HPDE6-E6E7 (cell line): ENCODE data around the gene IP6K3.
A peak's percentile ranks its signal among the peaks of the same experiment; 100 is the strongest.

ENCODE experiments used
- DNase-seq: peaks from one replicate; pipeline ENCODE4 v3.0.0; 2011; ENCODE audit warnings: missing footprints; ENCODE audit errors: extremely low spot score

The IP6K3 gene

DNA sequence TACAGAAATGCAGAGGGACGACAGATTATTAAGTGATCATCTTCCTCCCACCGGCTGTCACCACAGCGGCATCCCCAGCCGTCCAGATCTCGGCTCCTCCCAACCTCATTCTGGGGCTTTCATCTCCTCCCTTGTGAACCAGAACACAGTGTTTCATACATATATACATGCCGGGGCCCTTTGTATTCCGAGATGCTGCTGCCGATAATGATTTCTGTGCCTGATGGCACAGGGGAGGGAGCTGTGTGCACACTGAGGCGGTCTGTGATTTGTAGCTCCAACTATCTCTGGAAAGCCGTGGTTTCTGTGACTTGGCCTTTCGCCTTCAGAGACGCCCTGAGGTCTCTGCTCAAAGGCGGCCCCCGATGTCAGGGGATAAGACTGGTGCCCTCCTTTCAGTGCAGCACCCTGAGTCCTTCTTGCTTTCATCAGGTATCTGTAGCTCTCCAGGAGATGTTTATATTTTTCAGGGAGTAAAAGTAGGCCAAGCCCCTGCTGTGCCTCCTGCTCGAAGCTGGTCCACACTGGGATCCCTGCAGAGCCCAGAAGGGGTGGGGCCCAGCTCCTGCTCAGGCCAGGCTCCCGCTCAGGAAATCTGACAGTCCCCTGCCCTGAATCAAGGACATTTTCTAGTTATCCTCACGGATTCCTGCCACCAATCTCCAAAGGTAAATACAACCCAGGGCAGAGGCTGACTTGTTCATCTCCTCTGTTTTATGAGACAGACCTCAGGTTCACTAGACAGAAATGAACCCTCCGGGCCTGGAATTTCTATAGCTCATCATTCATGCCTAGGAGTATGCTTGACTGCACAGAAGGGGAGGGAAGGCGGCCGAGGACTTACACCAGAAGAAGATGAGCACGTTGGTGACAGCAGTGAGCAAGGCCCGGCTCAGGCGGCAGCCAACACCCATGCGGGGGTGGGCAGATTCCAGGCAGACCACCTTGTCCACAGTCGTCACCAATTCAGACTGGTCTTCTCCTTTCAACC lies 31.0 kb upstream of the IP6K3 start:
- no peak for DNase-seq

DNA sequence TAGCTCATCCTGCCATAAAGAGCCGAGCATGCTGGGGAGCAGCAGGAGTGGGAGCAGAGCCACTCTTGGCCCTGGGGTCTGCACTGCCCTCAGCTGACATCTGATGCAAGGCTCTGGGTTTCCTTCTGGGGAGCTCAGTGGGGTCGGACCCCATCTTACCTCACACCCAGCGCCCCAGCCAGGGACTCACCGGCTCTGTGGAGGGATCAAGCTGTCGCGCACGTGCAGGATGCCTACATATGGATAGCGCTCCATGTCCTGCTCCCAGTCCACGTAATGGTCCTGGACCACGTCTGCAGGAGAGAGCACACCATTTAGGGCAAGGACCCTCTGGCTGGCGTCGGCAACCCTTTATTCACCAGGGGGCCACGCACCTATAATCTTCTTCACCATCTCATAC lies 30.1 kb upstream of the IP6K3 start:
- DNase-seq = no peak

GRCh38 chr6:33776186-33776585 lies 29.5 kb upstream of the IP6K3 start:
- no peak for DNase-seq

DNA sequence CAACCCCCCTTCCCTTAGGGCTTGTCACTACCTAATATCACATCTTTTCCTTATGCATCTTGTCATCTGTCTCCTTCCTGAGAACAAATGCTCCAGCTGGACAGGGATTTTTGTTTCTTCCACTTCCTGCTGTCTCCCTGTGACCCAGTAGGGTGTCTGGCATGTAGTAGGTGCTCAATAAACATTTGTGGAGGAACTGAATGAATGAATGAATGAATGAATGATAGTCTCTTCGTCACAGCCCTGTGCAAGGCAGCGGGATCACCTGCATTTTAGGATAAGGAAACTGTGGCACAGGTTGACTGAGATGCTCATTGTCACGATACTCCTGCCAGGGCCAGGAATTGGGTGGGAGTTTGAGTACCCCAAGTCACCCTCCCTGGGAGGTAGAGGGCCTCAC lies 28.1 kb upstream of the IP6K3 start:
- DNase-seq = no peak

DNA sequence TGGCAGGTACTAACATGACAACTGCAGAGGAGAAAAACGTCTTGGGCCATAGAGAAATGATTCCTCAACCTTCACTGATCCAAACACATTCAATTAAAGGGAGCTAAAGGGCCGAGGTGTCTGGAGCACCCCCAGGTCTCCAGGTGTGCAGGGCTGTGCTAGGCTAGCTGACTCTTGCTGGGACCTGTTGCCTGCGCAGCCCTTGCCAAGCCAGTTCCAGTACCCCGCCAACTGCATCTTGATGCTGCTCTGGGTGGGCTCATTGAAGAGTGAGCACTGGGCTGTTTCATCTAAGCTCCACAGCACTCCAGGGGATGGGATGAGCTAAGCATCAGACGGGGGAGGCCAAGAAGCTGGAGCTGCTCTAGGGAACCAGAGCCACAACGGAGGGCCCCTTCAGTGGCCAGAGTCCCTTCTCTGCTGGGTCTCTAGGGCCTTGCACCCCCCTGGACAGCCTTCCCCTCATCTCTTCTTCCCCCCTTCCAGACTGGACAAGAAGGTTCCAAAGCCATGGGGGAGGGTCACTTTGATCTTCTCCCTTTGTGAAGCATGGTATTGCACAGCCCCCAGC lies 26.3 kb upstream of the IP6K3 start:
- DNase-seq = peak; percentile 13

- peak; percentile 37 for DNase-seq
These were observed 25.6 kb upstream of the IP6K3 start for GRCh38 chr6:33772082-33772830.

GRCh38 chr6:33771146-33772081 lies 24.7 kb upstream of the IP6K3 start:
- DNase-seq = peak; percentile 69

DNA sequence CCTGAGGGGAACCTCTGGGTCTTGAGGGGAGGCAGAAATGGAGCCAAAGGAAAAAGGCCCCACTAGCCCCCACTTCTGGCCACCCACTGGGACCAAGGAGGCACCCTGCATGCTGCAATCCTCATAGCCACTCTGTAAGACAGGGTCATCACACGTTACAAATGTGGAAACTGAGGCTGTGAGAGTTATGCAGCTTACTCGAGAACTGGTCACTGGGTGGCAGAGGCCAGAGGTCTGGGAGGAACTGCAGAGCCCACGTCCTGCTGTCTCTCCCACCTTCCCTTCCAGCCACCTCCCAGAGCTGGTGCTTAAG lies 24.1 kb upstream of the IP6K3 start:
- no peak for DNase-seq

DNA sequence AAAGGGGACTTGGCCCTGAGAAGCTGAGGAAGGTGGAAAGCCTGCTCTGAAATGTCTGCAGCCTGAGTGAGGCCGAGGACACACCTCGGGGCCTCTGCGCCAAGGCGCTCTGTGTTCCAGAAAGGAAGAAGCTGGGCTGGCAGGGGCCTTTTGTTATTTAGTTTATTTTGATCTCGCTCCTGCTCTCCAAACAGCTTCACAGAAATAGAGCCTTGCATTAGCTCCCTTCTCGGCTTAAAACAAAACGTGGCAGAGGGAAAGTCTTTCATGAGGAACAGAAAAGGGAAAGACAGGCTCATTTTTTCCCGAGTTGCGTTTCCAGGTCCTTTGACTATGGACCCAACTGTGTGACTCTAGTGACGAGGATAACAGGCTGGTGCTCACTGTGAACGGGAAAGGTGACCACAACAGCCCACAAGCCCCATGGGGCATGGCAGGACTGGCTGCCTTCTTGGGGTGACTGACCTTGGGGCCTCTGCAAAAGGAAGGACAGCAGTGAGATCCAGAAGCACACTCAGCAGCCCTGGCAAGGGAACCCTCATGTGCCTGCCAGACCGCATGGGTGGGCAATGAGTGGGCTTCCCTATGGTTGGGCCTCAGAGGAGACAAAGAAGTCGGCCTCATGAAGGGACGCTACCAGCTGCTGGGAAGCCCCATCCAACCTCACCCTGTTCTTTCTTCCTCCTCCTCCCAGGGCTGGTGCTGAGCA lies 23.6 kb upstream of the IP6K3 start:
- DNase-seq = no peak

- DNase-seq = no peak
These were observed 22.6 kb upstream of the IP6K3 start for GRCh38 chr6:33769248-33769821.

DNA sequence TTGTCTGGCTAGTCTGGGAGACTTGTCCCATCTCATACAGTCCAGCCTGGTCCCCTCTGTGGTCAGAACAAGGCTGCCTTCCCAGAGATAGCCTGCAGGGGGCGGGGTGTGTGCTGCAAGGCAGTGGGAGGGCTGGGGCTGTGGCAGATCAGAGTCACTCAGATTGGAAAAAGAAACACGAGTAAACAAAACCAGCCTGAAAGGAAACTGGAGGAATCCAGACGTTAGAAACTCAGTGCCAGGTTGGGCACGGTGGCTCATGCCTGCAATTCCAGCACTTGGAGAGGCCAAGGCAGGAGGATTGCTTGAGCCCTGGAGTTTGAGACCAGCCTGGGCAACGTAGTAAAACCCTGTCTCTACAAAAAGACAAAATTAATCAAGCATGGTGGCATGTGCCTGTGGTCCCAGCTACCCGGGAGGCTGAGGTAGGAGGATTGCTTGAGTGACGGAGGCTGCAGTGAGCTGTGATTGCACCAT lies 22.0 kb upstream of the IP6K3 start:
- peak; percentile 63 for DNase-seq

DNA sequence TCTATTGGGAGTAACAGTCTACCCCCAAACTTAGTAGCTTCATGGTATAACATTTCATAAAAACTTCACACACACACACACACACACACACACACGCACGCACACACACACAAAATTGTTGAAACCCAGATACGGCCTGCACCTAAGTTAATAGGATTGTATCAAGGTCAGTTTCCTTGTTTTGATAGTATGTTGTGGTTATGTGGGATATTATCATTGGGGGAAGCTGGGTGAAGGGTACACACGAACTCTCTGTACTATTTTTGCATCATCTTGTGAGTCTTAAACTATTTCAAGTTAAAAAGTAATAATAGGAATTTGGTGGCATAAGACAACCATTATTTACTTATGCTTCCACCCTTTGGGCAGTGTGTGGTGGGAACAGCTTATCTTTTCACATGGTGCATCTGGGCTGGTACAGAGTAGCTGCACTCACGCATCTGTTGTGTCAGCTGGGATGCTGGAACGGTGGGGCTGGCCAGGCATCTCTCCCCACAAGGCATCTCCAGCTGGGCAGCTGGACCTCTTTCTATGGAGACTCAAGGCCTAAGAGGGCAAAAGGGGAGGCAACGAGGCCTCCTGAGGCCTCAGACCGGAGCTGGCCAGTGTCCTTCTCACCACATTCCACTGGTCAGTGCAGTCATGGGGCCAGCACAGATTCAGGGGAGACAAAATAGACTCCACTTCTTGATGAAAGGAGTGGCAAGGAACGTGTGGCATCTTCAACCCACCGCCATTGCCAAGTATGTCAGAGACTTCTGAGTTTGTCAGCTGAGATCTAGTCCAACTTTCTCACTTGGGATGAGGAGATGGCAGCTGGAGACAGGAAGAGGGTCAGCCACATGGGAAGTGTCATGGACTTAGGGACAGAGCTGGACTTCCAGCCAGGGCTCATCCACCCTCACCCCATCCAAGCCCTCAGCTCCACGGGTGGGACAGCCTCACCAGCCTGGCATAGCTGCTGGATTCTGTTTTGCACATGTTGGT lies 20.5 kb upstream of the IP6K3 start:
- DNase-seq = no peak

- no peak for DNase-seq
These were observed 18.7 kb upstream of the IP6K3 start for GRCh38 chr6:33765368-33765767.

DNA sequence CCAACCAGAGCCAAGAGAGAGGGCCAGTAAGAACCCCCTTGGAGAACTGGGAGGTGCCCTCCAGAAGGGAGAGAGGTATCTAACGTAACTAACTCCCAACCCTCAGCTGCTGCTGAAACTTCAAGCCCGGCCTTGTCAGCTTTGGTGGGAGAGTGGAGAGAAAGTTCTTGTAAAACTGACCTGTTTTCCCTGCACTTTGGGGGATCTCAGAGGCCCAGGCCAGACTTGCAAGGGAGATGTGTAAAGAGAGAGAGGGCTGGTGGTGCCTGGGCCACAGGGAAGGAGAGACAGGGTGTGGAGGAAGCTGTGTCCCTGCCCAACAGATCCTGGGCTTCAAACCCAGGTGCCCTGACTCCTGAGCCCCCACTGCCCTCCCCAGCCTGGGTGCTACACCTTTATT lies 17.3 kb upstream of the IP6K3 start:
- no peak for DNase-seq

GRCh38 chr6:33763483-33763882 lies 16.8 kb upstream of the IP6K3 start:
- no peak for DNase-seq

DNA sequence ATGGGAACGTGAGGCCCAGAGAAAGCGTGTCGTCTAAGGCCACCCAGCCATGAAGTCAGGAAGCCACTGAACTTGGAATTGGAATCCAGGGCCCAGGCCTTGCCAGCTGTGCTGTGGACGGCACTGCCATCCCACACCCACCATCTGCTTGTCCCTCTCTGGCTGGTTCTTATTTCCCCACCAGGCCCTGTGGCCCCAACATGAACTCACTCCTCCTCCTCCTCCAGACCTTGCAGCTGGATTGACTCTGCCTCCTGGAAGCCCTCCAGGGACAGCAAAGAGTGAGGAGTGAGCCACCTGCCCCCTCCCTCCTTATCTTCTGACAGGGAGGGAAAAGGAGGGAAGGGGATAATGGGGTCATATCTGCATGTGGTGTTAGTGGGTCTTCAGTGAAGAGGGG lies 16.0 kb upstream of the IP6K3 start:
- DNase-seq = no peak

GRCh38 chr6:33761922-33762629 lies 15.4 kb upstream of the IP6K3 start:
- DNase-seq = peak; percentile 54

GRCh38 chr6:33761581-33761921 lies 14.8 kb upstream of the IP6K3 start:
- DNase-seq = no peak
